HG02970 (cell line): ENCODE results near the gene KRTAP19-3.
"Not testable (repeated sequence)": the region's sequence is repeated elsewhere in the genome, so short reads cannot be mapped to it uniquely, and the experiment has no call there.

Experiments
- ATAC-seq: cut with Tn5 transposase; IDR thresholded peaks from one replicate; pipeline ENCODE4 v1.9.1; 2021; ENCODE audit warnings: mild to moderate bottlenecking, moderate library complexity, moderate number of reproducible peaks; ENCODE audit not compliant: unreplicated experiment, low FRiP score

Gene KRTAP19-3

GRCh38 chr21:30491963-30492428, at the start of gene KRTAP19-3:
KRTAP19-3 (minus strand) TSS chr21:30492013; CDS start chr21:30491957, 56 bp downstream.
- ATAC-seq, result no peak

GRCh38 chr21:30518876-30519275, 27.1 kb upstream of the KRTAP19-3 start:
- ATAC-seq, result no peak

GRCh38 chr21:30515681-30516080, 23.9 kb upstream of the KRTAP19-3 start:
- no peak for ATAC-seq

GRCh38 chr21:30505621-30506205, 13.9 kb upstream of the KRTAP19-3 start:
- ATAC-seq, result not testable (repeated sequence)

- no peak for ATAC-seq
These were observed 10.2 kb upstream of the KRTAP19-3 start, which contains the start of gene KRTAP19-5 for GRCh38 chr21:30502041-30502440. KRTAP19-5 (minus strand) TSS chr21:30502141; CDS start chr21:30502090, 51 bp downstream.

- ATAC-seq, result no peak
These were observed 5.3 kb upstream of the KRTAP19-3 start, which contains the start of gene KRTAP19-4 for GRCh38 chr21:30497065-30497464. KRTAP19-4 (minus strand) TSS chr21:30497165; CDS start chr21:30497110, 55 bp downstream.

- no peak for ATAC-seq
These were observed 4.5 kb downstream of the KRTAP19-3 start, which contains the start of gene KRTAP19-2 for GRCh38 chr21:30487336-30487735. KRTAP19-2 (minus strand) TSS chr21:30487436; CDS start chr21:30487348, 88 bp downstream.

- no peak for ATAC-seq
These were observed 5.6 kb downstream of the KRTAP19-3 start for GRCh38 chr21:30486180-30486579.

- no peak for ATAC-seq
These were observed 9.7 kb downstream of the KRTAP19-3 start for GRCh38 chr21:30482130-30482529.

GRCh38 chr21:30480145-30480544, 11.7 kb downstream of the KRTAP19-3 start, which contains the start of gene KRTAP19-1:
KRTAP19-1 (minus strand) TSS chr21:30480367; CDS start chr21:30480317, 50 bp downstream.
- no peak for ATAC-seq

GRCh38 chr21:30479259-30479658, 12.6 kb downstream of the KRTAP19-3 start:
- no peak for ATAC-seq

- no peak for ATAC-seq
These were observed 13.8 kb downstream of the KRTAP19-3 start for GRCh38 chr21:30478004-30478403.

- ATAC-seq, result no peak
These were observed 22.7 kb downstream of the KRTAP19-3 start for GRCh38 chr21:30468900-30469714.

- ATAC-seq, result no peak
These were observed 28.1 kb downstream of the KRTAP19-3 start for GRCh38 chr21:30463713-30464112.

GRCh38 chr21:30448514-30448913, 43.3 kb downstream of the KRTAP19-3 start:
- ATAC-seq, result no peak

GRCh38 chr21:30447056-30447455, 44.8 kb downstream of the KRTAP19-3 start:
- no peak for ATAC-seq

GRCh38 chr21:30444204-30444603, 47.6 kb downstream of the KRTAP19-3 start:
- no peak for ATAC-seq

- ATAC-seq, result no peak
These were observed 48.6 kb downstream of the KRTAP19-3 start for GRCh38 chr21:30443226-30443625.
